HCT116 (cell line): Measurements from ENCODE around the gene NFS1. TPM values are rescaled to one million over a fixed set of nuclear protein-coding genes. Genes with fewer than 3 reads are reported as not detected.

Experiments
- ATAC-seq: fragments of 200-7000 bp; cut with Tn5 transposase; 2 replicates; pipeline ENCODE4 v1.9.1; 2020; ENCODE audit warnings: mild to moderate bottlenecking, moderate library complexity
- BruUV-seq: library from RNA; stranded (reverse); fragments of 400-500 nt; replicated peaks from 2 replicates; lab custom pipeline; 2021; lab: Mats Ljungman, UMichigan
- CTCF ChIA-PET: fragments of 300-600 bp; sonication (Branson Sonifier 250); formaldehyde crosslinking; loops from one replicate; lab custom pipeline; 2021; ENCODE audit warnings: antibody characterized with exemption; lab: Charles Lee
- POLR2A ChIA-PET: fragments of 300-600, 350-600 bp; sonication (Branson Sonifier 250); formaldehyde crosslinking; loops from one replicate; lab custom pipeline; 2021; ENCODE audit warnings: antibody characterized with exemption; lab: Charles Lee
- RAD21 ChIA-PET, 2 experiments: fragments of 300-600 bp; sonication (Branson Sonifier 250); formaldehyde crosslinking; loops; one replicate each; lab custom pipeline; 2023; ENCODE audit warnings: low total read pairs in 2 of 2; ENCODE audit not compliant: uncharacterized antibody in 2 of 2, unreplicated experiment in 2 of 2, low non-redundant PET in 1 of 2; lab: Charles Lee
- DNase-seq: peaks from one replicate; pipeline ENCODE4 v3.0.0-alpha.2; 2010; ENCODE audit warnings: low read depth, low spot score
- H2AFZ ChIP-seq: fragments of 200-600 bp; shearing (Covaris generic), sonication (generic); 2 replicates; pipeline ENCODE4 v1.6.1; 2017; ENCODE audit warnings: low read depth, mixed run types, mixed read lengths, antibody characterized with exemption, low read length; ENCODE audit not compliant: poor library complexity, severe bottlenecking
- H3K27ac ChIP-seq: 2 replicates; pipeline ENCODE4 v1.5.1; 2012; ENCODE audit warnings: low read depth, low read length
- H3K27me3 ChIP-seq: fragments of 200-600 bp; sonication (generic); 2 replicates; pipeline ENCODE4 v1.6.1; 2016; ENCODE audit warnings: mixed run types, low read length, mixed read lengths; ENCODE audit not compliant: insufficient read depth
- H3K36me3 ChIP-seq, 2 experiments: fragments of 200-500 bp in 1 of 2; fragments of 200-600 bp in 1 of 2; sonication (Bioruptor generic) in 1 of 2; sonication (generic) in 1 of 2; 2 replicates each; pipeline versions ENCODE4 v1.5.1 to v1.6.1; 2014 to 2016; ENCODE audit warnings: low read length in 2 of 2, inconsistent platforms in 1 of 2, mixed read lengths in 1 of 2, mixed run types in 1 of 2; ENCODE audit not compliant: insufficient read depth in 2 of 2, control insufficient read depth in 1 of 2
- H3K4me1 ChIP-seq, 2 experiments: fragments of 200-600 bp in 1 of 2; sonication (generic) in 1 of 2; 2 replicates each; pipeline versions ENCODE4 v1.5.1 to v1.6.1; 2012 to 2017; ENCODE audit warnings: low read length in 2 of 2, inconsistent platforms in 1 of 2, mild to moderate bottlenecking in 1 of 2, mixed read lengths in 1 of 2, mixed run types in 1 of 2, moderate library complexity in 1 of 2; ENCODE audit not compliant: insufficient read depth in 2 of 2, control insufficient read depth in 1 of 2
- H3K4me2 ChIP-seq: fragments of 200-600 bp; sonication (generic); 2 replicates; pipeline ENCODE4 v1.6.1; 2017; ENCODE audit warnings: mixed run types, low read length, mixed read lengths
- H3K4me3 ChIP-seq, 2 experiments: fragments of 200-600 bp in 1 of 2; sonication (generic) in 1 of 2; replicated peaks in 1 of 2; 2 replicates each; pipeline ENCODE4 v1.5.1; 2011 to 2016; ENCODE audit warnings: low read length in 2 of 2, control low read depth in 1 of 2, low read depth in 1 of 2, mild to moderate bottlenecking in 1 of 2, mixed read lengths in 1 of 2, mixed run types in 1 of 2
- H3K79me2 ChIP-seq: fragments of 200-600 bp; sonication (generic); 2 replicates; pipeline ENCODE4 v1.6.1; 2017; ENCODE audit warnings: mild to moderate bottlenecking, mixed run types, low read length, moderate library complexity, mixed read lengths; ENCODE audit not compliant: insufficient read depth
- H3K9ac ChIP-seq: fragments of 200-600 bp; sonication (generic); 2 replicates; pipeline ENCODE4 v1.6.1; 2016; ENCODE audit warnings: low read length, mixed read lengths
- H3K9me2 ChIP-seq: fragments of 200-600 bp; sonication (generic), shearing (Covaris generic); 2 replicates; pipeline ENCODE4 v1.6.1; 2017; ENCODE audit warnings: mixed run types, mild to moderate bottlenecking, moderate library complexity; ENCODE audit not compliant: insufficient read depth
- H3K9me3 ChIP-seq, 2 experiments: fragments of 200-500 bp in 1 of 2; fragments of 200-600 bp in 1 of 2; sonication (Bioruptor generic) in 1 of 2; sonication (generic) in 1 of 2; 2 replicates each; pipeline ENCODE4 v1.6.1; 2014 to 2017; ENCODE audit warnings: low read length in 2 of 2, mixed read lengths in 2 of 2, inconsistent platforms in 1 of 2, low read depth in 1 of 2, mild to moderate bottlenecking in 1 of 2, mixed run types in 1 of 2, moderate library complexity in 1 of 2; ENCODE audit not compliant: control insufficient read depth in 1 of 2, insufficient read depth in 1 of 2
- H4K20me1 ChIP-seq: fragments of 200-600 bp; sonication (generic), shearing (Covaris generic); 2 replicates; pipeline ENCODE4 v1.6.1; 2017; ENCODE audit warnings: mixed run types, mild to moderate bottlenecking, moderate library complexity; ENCODE audit not compliant: insufficient read depth
- CBX3 ChIP-seq: IDR thresholded peaks from 2 replicates; pipeline ENCODE4 v1.6.1; 2012; ENCODE audit warnings: low read depth
- ELF1 ChIP-seq: IDR thresholded peaks from 2 replicates; pipeline ENCODE4 v1.6.1; 2012; ENCODE audit warnings: low read depth, borderline replicate concordance
- FOSL1 ChIP-seq: IDR thresholded peaks from 2 replicates; pipeline ENCODE4 v1.6.1; 2012; ENCODE audit warnings: low read depth
- POLR2A ChIP-seq: IDR thresholded peaks from 2 replicates; pipeline ENCODE4 v1.7.0; 2011; ENCODE audit warnings: borderline replicate concordance; ENCODE audit not compliant: insufficient read depth, insufficient read length; ENCODE audit errors: extremely low read depth
- RAD21 ChIP-seq: IDR thresholded peaks from 2 replicates; pipeline ENCODE4 v1.6.1; 2012; ENCODE audit warnings: low read depth, mild to moderate bottlenecking
- SIN3A ChIP-seq: IDR thresholded peaks from 2 replicates; pipeline ENCODE4 v1.6.1; 2012; ENCODE audit warnings: low read depth
- SP1 ChIP-seq: IDR thresholded peaks from 2 replicates; pipeline ENCODE4 v1.6.1; 2012; ENCODE audit warnings: low read depth
- SRF ChIP-seq: IDR thresholded peaks from 2 replicates; pipeline ENCODE4 v1.6.1; 2012; ENCODE audit warnings: low read depth
- ZFX ChIP-seq: fragments of 450-650 bp; IDR thresholded peaks from 2 replicates; pipeline ENCODE4 v1.6.1; 2017
- ZNF274 ChIP-seq: fragments of 200-500 bp; sonication (Bioruptor generic); IDR thresholded peaks from 2 replicates; pipeline ENCODE4 v1.6.1; 2014; ENCODE audit warnings: mild to moderate bottlenecking, low read depth, low read length, inconsistent platforms
- intact Hi-C: fragments of 100-400 bp; cut with micrococcal nuclease; formaldehyde crosslinking; loops from 2 replicates; pipeline ENCODE4 v1.10.0; 2022
- total RNA-seq: library from RNA; stranded (reverse); gene quantifications from one replicate; pipeline ENCODE4 v1.2.1, GENCODE V29; 2021; ENCODE audit not compliant: unreplicated experiment
- TF ChIP-seq, protein P1 (sequence below): IDR thresholded peaks from 2 replicates; pipeline ENCODE4 v1.6.1; 2011; ENCODE audit warnings: mild to moderate bottlenecking, low read length, moderate library complexity; ENCODE audit not compliant: insufficient replicate concordance; ENCODE audit errors: extremely low read depth
- TF ChIP-seq, protein P2 (sequence below): IDR thresholded peaks from 2 replicates; pipeline ENCODE4 v1.6.1; 2012; ENCODE audit warnings: low read depth

The NFS1 gene
- total RNA-seq, 1 experiment from 2014 or later, result 33.9 TPM

DNA sequence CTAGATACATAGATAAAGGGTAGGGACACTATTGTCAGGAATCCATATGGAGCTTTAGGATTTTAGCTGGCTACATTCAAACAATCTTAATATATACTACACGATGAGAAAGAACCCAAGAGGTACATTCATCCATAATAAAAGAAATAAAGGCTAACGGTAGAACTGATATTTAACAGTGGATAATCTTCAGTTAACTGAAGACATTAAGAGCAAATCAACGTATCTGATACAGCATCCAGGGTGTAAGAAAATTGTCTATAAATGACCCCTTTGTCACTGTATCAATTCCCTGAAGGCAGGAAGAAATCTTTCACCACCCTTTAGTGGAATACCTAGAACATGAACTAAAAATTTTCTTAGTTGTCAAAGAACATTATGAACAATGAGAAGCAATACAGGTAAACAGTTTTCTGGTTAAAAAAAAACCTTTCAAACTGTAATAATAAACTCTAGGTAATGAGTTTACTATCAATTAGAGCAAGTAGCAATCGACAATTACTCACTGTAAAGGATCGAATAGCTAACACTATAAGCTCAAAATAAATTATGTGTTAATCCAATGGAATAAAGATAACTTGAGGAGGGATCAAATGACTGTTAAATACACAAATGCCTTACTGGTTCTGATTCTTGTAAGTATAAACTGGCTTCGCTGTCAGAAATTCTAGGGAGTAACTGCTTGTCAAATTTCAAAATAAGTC, 11.9 kb upstream of the NFS1 start:
- Histone ChIP-seq H3K4me3 (no peak overlapping the region), H3K79me2 (peaks cover 98% of the 10 kb centered on the region), H3K27ac (no peak overlapping the region), H3K27me3 (no peaks in the 10 kb centered on the region), H2AFZ (no peak overlapping the region), H4K20me1 (peaks cover 70% of the 10 kb centered on the region), H3K4me1 (no peaks in the 10 kb centered on the region), H3K9ac (no peak overlapping the region), H3K9me2 (no peaks in the 10 kb centered on the region), H3K9me3 (no peaks in the 10 kb centered on the region), H3K4me2 (no peak overlapping the region), H3K36me3 (peaks cover 83 to 92% of the 10 kb centered on the region in 2 experiments)
- ChIA-PET POLR2A (no interaction called here), CTCF (no interaction called here), RAD21 (no interaction called here)
- BruUV-seq, result TSS peak; percentile 0
- no peak for DNase-seq
- TF ChIP-seq SP1, result no peak
- TF ChIP-seq, protein P1, sequence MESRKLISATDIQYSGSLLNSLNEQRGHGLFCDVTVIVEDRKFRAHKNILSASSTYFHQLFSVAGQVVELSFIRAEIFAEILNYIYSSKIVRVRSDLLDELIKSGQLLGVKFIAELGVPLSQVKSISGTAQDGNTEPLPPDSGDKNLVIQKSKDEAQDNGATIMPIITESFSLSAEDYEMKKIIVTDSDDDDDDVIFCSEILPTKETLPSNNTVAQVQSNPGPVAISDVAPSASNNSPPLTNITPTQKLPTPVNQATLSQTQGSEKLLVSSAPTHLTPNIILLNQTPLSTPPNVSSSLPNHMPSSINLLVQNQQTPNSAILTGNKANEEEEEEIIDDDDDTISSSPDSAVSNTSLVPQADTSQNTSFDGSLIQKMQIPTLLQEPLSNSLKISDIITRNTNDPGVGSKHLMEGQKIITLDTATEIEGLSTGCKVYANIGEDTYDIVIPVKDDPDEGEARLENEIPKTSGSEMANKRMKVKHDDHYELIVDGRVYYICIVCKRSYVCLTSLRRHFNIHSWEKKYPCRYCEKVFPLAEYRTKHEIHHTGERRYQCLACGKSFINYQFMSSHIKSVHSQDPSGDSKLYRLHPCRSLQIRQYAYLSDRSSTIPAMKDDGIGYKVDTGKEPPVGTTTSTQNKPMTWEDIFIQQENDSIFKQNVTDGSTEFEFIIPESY, result no peak
- TF ChIP-seq SRF, result no peak
- TF ChIP-seq ZNF274, result no peak
- intact Hi-C loops, result no loop called here
- ATAC-seq, result no peak

DNA sequence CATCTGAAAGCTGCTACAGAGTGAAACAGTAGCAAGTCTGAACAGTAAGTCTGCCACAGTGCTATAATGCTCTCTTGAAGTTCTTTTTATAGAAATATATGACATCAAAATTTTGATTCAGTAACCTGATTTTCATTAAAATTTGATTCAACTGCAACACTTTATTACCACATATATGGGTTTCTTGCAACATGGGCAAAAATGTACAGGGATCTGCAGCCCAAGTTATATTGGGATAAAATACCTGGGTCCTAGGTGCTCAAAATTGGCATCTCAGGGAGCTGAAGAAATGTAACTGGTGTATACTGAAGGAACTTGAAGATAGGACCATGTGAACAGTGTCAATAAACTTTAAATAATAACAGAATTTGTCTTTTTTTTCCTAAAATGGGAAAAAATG, 10.9 kb upstream of the NFS1 start:
- Histone ChIP-seq H3K4me1 (no peaks in the 10 kb centered on the region), H3K79me2 (peaks cover 98% of the 10 kb centered on the region), H3K36me3 (peaks cover 81 to 91% of the 10 kb centered on the region in 2 experiments), H3K27me3 (no peaks in the 10 kb centered on the region), H3K4me3 (no peak overlapping the region), H3K4me2 (no peak overlapping the region), H3K9me3 (no peaks in the 10 kb centered on the region), H2AFZ (no peak overlapping the region), H3K27ac (no peak overlapping the region), H4K20me1 (peaks cover 73% of the 10 kb centered on the region), H3K9ac (no peak overlapping the region), H3K9me2 (no peaks in the 10 kb centered on the region)
- POLR2A ChIA-PET, result interaction anchor here (1.3 kb wide), 1 partner anchor 9 kb away, joined by 3 read pairs; no protein-coding TSS in a partner anchor
- no TSS peak for BruUV-seq
- no peak for ATAC-seq
- TF ChIP-seq ZFX, result no peak
- TF ChIP-seq, protein P2, sequence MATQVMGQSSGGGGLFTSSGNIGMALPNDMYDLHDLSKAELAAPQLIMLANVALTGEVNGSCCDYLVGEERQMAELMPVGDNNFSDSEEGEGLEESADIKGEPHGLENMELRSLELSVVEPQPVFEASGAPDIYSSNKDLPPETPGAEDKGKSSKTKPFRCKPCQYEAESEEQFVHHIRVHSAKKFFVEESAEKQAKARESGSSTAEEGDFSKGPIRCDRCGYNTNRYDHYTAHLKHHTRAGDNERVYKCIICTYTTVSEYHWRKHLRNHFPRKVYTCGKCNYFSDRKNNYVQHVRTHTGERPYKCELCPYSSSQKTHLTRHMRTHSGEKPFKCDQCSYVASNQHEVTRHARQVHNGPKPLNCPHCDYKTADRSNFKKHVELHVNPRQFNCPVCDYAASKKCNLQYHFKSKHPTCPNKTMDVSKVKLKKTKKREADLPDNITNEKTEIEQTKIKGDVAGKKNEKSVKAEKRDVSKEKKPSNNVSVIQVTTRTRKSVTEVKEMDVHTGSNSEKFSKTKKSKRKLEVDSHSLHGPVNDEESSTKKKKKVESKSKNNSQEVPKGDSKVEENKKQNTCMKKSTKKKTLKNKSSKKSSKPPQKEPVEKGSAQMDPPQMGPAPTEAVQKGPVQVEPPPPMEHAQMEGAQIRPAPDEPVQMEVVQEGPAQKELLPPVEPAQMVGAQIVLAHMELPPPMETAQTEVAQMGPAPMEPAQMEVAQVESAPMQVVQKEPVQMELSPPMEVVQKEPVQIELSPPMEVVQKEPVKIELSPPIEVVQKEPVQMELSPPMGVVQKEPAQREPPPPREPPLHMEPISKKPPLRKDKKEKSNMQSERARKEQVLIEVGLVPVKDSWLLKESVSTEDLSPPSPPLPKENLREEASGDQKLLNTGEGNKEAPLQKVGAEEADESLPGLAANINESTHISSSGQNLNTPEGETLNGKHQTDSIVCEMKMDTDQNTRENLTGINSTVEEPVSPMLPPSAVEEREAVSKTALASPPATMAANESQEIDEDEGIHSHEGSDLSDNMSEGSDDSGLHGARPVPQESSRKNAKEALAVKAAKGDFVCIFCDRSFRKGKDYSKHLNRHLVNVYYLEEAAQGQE, result no peak
- TF ChIP-seq POLR2A, result no peak
- TF ChIP-seq CBX3, result no peak
- no peak for TF ChIP-seq SIN3A
- no peak for TF ChIP-seq FOSL1
- TF ChIP-seq ELF1, result no peak
- TF ChIP-seq RAD21, result no peak
- CTCF ChIA-PET, result no interaction called here
- no peak for DNase-seq
- RAD21 ChIA-PET, result no interaction called here
- intact Hi-C loops, result no loop called here
